Smooth muscle cell (in vitro differentiated cells): ENCODE measurements around the gene DCAF17. TPM values are rescaled to one million over a fixed set of nuclear protein-coding genes. Genes with fewer than 3 reads are reported as not detected.

Experiments used
- DNase-seq: peaks from one replicate; lab custom pipeline; 2025; ENCODE audit not compliant: unreplicated experiment; lab: John Stamatoyannopoulos, UW
- H2AFZ ChIP-seq: fragments of 200-600 bp; sonication (generic); 2 replicates; pipeline ENCODE4 v1.6.0; 2016; ENCODE audit warnings: antibody characterized with exemption, low read depth, mild to moderate bottlenecking
- H3F3A ChIP-seq: fragments of 200-600 bp; sonication (generic); 2 replicates; pipeline ENCODE4 v1.6.0; 2017; ENCODE audit warnings: antibody characterized with exemption, low read depth
- H3K27ac ChIP-seq: fragments of 200-600 bp; sonication (generic); 2 replicates; pipeline ENCODE4 v1.5.1; 2016; ENCODE audit warnings: low read depth, mild to moderate bottlenecking
- H3K27me3 ChIP-seq: fragments of 200-600 bp; sonication (generic); 2 replicates; pipeline ENCODE4 v1.6.1; 2016; ENCODE audit warnings: low read depth, mild to moderate bottlenecking
- H3K36me3 ChIP-seq: fragments of 200-600 bp; sonication (generic); 2 replicates; pipeline ENCODE4 v1.5.1; 2016; ENCODE audit warnings: low read depth
- H3K4me1 ChIP-seq: fragments of 200-600 bp; sonication (generic); 2 replicates; pipeline ENCODE4 v1.5.1; 2016; ENCODE audit warnings: low read depth
- H3K4me2 ChIP-seq: fragments of 200-600 bp; sonication (generic); 2 replicates; pipeline ENCODE4 v1.6.0; 2016; ENCODE audit warnings: mild to moderate bottlenecking
- H3K4me3 ChIP-seq: fragments of 200-600 bp; sonication (generic); 2 replicates; pipeline ENCODE4 v1.5.1; 2016; ENCODE audit warnings: mild to moderate bottlenecking
- H3K79me2 ChIP-seq: fragments of 200-600 bp; sonication (generic); 2 replicates; pipeline ENCODE4 v1.6.0; 2016; ENCODE audit warnings: low read depth, mild to moderate bottlenecking
- H3K9ac ChIP-seq: fragments of 200-600 bp; sonication (generic); 2 replicates; pipeline ENCODE4 v1.6.0; 2016; ENCODE audit warnings: low read depth
- H3K9me3 ChIP-seq: fragments of 200-600 bp; sonication (generic); replicated peaks from 2 replicates; pipeline ENCODE4 v1.5.1; 2016; ENCODE audit warnings: low read depth
- H4K20me1 ChIP-seq: fragments of 200-600 bp; sonication (generic); 2 replicates; pipeline ENCODE4 v1.6.0; 2016; ENCODE audit warnings: low read depth
- WGBS: methylation state at CpG from one replicate; pipeline ENCODE4 v1.1.7; 2016; ENCODE audit warnings: low lambda C conversion rate; 5-methylcytosine and 5-hydroxymethylcytosine counted together
- polyA plus RNA-seq: library from polyadenylated mRNA; unstranded; fragments of >200 nt; fragmentation: Nextera tagmentation; extraction: Ambion mirVana; gene quantifications from 2 replicates; pipeline ENCODE4 v1.2.1, GENCODE V29; 2016
- total RNA-seq: library from RNA; depleted of rRNA; stranded (reverse); fragments of >200 nt; gene quantifications from 2 replicates; pipeline ENCODE4 v1.2.3, GENCODE V29; 2014
- TF ChIP-seq, protein P1 (sequence below): fragments of 200-600 bp; sonication (generic); IDR thresholded peaks from 2 replicates; pipeline ENCODE4 v1.5.1; 2017; ENCODE audit warnings: borderline replicate concordance, mild to moderate bottlenecking, antibody characterized with exemption; ENCODE audit not compliant: insufficient read depth, poor library complexity, severe bottlenecking

Gene DCAF17
- total and polyA plus RNA-seq, 2 experiments from 2014 or later = 4.3 to 17.2 TPM

DNA sequence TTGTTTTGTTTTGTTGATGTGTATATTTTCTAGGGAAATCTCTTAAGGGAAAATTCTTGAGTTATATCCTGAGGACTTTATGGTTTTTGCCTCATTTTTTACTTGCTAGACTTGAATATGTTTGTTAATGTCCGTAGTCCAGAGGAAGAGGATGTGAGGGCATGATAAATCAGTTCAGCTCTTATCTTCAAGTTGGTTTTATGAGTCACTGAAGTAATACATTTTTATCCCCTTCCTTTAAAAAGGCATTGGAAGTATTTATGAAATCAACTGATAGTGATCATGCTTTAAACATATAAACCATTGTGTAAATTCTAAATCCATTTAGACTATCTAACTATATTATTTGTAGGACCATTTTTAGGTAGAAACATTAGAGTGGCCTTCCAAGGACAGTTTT lies 44.3 kb downstream of the DCAF17 start:
- no peaks in the 10 kb centered on the region for H4K20me1 ChIP-seq
- 8% methylated on average over 1 of the region's 1 CpG for WGBS
- H3K4me3 ChIP-seq = no peak overlapping the region
- H3K27me3 ChIP-seq = no peaks in the 10 kb centered on the region
- no peak for DNase-seq
- H3F3A ChIP-seq = no peaks in the 10 kb centered on the region
- no peaks in the 10 kb centered on the region for H3K4me1 ChIP-seq
- no peaks in the 10 kb centered on the region for H3K79me2 ChIP-seq
- peaks cover 12% of the 10 kb centered on the region for H3K36me3 ChIP-seq
- no peaks in the 10 kb centered on the region for H3K9me3 ChIP-seq
- H3K4me2 ChIP-seq = peak overlapping the region; percentile 25
- no peak overlapping the region for H2AFZ ChIP-seq
- H3K9ac ChIP-seq = no peak overlapping the region
- TF ChIP-seq, protein P1, sequence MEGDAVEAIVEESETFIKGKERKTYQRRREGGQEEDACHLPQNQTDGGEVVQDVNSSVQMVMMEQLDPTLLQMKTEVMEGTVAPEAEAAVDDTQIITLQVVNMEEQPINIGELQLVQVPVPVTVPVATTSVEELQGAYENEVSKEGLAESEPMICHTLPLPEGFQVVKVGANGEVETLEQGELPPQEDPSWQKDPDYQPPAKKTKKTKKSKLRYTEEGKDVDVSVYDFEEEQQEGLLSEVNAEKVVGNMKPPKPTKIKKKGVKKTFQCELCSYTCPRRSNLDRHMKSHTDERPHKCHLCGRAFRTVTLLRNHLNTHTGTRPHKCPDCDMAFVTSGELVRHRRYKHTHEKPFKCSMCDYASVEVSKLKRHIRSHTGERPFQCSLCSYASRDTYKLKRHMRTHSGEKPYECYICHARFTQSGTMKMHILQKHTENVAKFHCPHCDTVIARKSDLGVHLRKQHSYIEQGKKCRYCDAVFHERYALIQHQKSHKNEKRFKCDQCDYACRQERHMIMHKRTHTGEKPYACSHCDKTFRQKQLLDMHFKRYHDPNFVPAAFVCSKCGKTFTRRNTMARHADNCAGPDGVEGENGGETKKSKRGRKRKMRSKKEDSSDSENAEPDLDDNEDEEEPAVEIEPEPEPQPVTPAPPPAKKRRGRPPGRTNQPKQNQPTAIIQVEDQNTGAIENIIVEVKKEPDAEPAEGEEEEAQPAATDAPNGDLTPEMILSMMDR = no peak
- H3K27ac ChIP-seq = no peak overlapping the region

DNA sequence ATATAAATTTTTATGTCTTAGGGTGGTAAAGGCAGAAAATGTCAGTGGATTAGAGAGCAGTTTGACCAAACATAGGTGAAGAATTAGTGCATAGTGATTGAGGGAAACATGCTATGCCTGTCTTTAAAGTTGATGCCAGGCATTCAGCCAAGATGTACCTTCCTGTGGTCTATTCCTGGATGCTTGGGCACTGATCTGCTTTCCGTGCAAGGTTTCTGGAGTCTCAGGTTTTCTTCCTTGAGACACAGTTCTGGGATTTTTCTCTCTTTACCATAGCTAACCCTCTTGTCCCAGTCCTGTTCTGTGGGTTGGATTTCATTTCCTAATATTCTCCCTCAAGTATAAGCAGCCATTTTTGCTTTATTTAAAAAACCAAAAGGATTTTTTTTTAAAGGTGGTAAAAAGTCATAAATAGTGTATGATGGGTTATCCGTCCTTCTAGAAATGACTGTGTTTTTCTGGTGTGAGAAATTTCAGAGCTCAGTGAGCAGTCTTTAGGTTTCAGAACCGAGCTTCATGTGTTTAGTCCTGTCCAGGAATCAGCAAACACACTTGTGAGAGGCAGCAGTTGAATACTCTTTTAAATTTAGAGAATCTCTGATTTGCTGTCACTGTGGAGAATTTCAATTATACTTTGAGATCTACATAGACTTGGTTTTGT lies 45.3 kb downstream of the DCAF17 start:
- Histone ChIP-seq H3K4me2 (no peak overlapping the region), H3K4me1 (no peaks in the 10 kb centered on the region), H3K9me3 (no peaks in the 10 kb centered on the region), H3K27ac (no peak overlapping the region), H2AFZ (no peak overlapping the region), H3K4me3 (no peak overlapping the region), H3K27me3 (no peaks in the 10 kb centered on the region), H4K20me1 (no peaks in the 10 kb centered on the region), H3F3A (no peaks in the 10 kb centered on the region), H3K36me3 (peaks cover 10% of the 10 kb centered on the region), H3K79me2 (no peaks in the 10 kb centered on the region), H3K9ac (no peak overlapping the region)
- TF ChIP-seq, protein P1 = no peak
- WGBS = 87% methylated on average over 3 of the region's 3 CpGs
- DNase-seq = no peak

DNA sequence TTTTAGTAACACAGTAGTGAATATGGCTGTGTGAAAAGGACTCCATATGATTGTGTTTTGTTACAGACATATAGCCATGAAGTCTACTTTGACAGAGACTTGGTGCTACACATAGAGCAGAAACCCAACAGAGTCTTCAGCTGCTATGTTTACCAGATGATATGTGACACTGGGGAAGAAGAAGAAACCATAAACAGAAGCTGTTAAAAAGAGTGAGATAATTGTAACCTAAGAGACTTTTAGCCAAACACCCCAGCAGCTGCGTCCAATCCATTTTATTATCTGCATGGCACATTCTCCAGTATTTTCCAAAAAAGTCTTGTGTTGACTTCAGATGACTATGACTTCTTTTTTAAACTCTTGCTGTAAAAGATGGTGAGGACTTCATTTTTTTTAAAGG lies 46.9 kb downstream of the DCAF17 start:
- Histone ChIP-seq H3K79me2 (no peaks in the 10 kb centered on the region), H3K4me1 (no peaks in the 10 kb centered on the region), H3K9me3 (no peaks in the 10 kb centered on the region), H2AFZ (no peak overlapping the region), H3F3A (no peaks in the 10 kb centered on the region), H3K36me3 (peaks cover 10% of the 10 kb centered on the region), H4K20me1 (no peaks in the 10 kb centered on the region), H3K9ac (no peak overlapping the region), H3K4me3 (no peak overlapping the region), H3K27me3 (no peaks in the 10 kb centered on the region), H3K4me2 (no peak overlapping the region), H3K27ac (no peak overlapping the region)
- no peak for DNase-seq
- WGBS = 78% methylated on average over 1 of the region's 1 CpG
- TF ChIP-seq, protein P1 = no peak

DNA sequence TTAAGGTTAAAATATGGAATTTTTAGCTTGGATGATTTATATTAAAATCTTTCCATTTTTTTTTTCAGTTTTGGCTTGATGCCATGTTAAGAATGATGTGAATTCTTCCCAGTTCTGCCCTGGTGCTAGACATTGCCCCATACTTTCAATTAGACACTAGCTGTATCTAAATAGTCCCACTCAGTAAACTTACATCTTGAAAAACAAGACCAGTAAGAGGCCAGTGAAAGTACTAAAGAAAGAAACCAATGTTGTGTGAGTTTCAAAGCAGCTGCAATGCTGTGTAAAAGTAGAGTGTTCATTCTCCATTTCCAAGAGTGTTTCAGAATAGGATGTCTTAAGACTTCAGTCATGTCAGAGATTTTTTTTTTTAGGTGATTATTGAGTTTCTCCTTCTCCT lies 48.3 kb downstream of the DCAF17 start:
- H3K9me3 ChIP-seq = no peaks in the 10 kb centered on the region
- TF ChIP-seq, protein P1 = no peak
- H3K36me3 ChIP-seq = peaks cover 10% of the 10 kb centered on the region
- no peak overlapping the region for H3K27ac ChIP-seq
- no peaks in the 10 kb centered on the region for H3K4me1 ChIP-seq
- H4K20me1 ChIP-seq = no peaks in the 10 kb centered on the region
- DNase-seq = no peak
- no peak overlapping the region for H2AFZ ChIP-seq
- H3F3A ChIP-seq = no peaks in the 10 kb centered on the region
- no peak overlapping the region for H3K9ac ChIP-seq
- no peaks in the 10 kb centered on the region for H3K27me3 ChIP-seq
- H3K4me3 ChIP-seq = no peak overlapping the region
- no peaks in the 10 kb centered on the region for H3K79me2 ChIP-seq
- H3K4me2 ChIP-seq = no peak overlapping the region
